Aorta (tissue), 5 donors: ENCODE results near the gene ALDH1L1. TPM values are rescaled to one million over a fixed set of nuclear protein-coding genes. Genes with fewer than 3 reads are reported as not detected.

ENCODE experiments used
- ATAC-seq: fragments of 200-7000 bp; cut with Tn5 transposase; one replicate; pipeline ENCODE4 v1.9.1; 2022; ENCODE audit warnings: moderate library complexity; ENCODE audit not compliant: low FRiP score
- DNase-seq, 2 donors: peaks; one replicate each; pipeline ENCODE4 v3.0.0-alpha.2; 2020
- H3K27ac ChIP-seq, 2 donors: one replicate each; pipeline ENCODE4 v1.5.1; 2013; ENCODE audit warnings: low read length in 2 of 2, mild to moderate bottlenecking in 2 of 2, moderate library complexity in 2 of 2, control low read depth in 1 of 2, inconsistent platforms in 1 of 2, low read depth in 1 of 2
- H3K27me3 ChIP-seq, 2 donors: one replicate each; pipeline ENCODE4 v1.6.1; 2013; ENCODE audit warnings: control low read depth in 1 of 2, low read length in 1 of 2, mild to moderate bottlenecking in 1 of 2, moderate library complexity in 1 of 2; ENCODE audit not compliant: insufficient read depth in 2 of 2, control insufficient read depth in 1 of 2
- H3K36me3 ChIP-seq, 2 donors: one replicate each; pipeline ENCODE4 v1.6.1; 2013; ENCODE audit warnings: control low read depth in 1 of 2, low read length in 1 of 2, mild to moderate bottlenecking in 1 of 2; ENCODE audit not compliant: insufficient read depth in 2 of 2, control insufficient read depth in 1 of 2
- H3K4me1 ChIP-seq, 2 donors: one replicate each; pipeline ENCODE4 v1.6.1; 2013; ENCODE audit warnings: low read length in 2 of 2, control low read depth in 1 of 2, mild to moderate bottlenecking in 1 of 2, moderate library complexity in 1 of 2; ENCODE audit not compliant: insufficient read depth in 2 of 2, control insufficient read depth in 1 of 2
- H3K4me3 ChIP-seq, 2 donors: one replicate each; pipeline ENCODE4 v1.5.1; 2013; ENCODE audit warnings: low read length in 2 of 2, control low read depth in 1 of 2, mild to moderate bottlenecking in 1 of 2
- H3K9me3 ChIP-seq: one replicate; pipeline ENCODE4 v1.6.1; 2013; ENCODE audit warnings: mild to moderate bottlenecking, low read length; ENCODE audit not compliant: control insufficient read depth
- WGBS, 2 donors: extraction: QIAGEN DNeasy Blood & Tissue Kit; methylation state at CpG; one replicate each; pipeline ENCODE4 v1.1.7; 2013; 5-methylcytosine and 5-hydroxymethylcytosine counted together
- intact Hi-C, 2 donors: fragments of 100-400 bp; cut with DNase I; formaldehyde crosslinking; loops; one replicate each; pipeline versions ENCODE4 v1.14.2 to v1.15.0; 2022
- polyA plus RNA-seq, 2 donors: library from polyadenylated mRNA; stranded (reverse); fragments of 200-250 nt; gene quantifications; one replicate each; pipeline ENCODE4 v1.2.3, GENCODE V29; 2013
- total RNA-seq, 2 donors: library from RNA; stranded (reverse); fragmentation: NEBNext Ultra II Directional; extraction: Animal tissue kit (Norgen Biotek cat#: 25700); gene quantifications; one replicate each; pipeline ENCODE4 v1.2.1, GENCODE V29; 2021
- donor health status: healthy with polysubstance abuse.
- donor health status: Bipolar disorder and iron deficiency.
- donor health status: DM: no; HTN: no; CAD: no.
- donor health status: DM: no; HTN: no; CAD: no.
- donor health status: DM: yes; HTN: yes; CAD: no.

ALDH1L1 gene
- total and polyA plus RNA-seq, 4 donors: 10.9 to 91.2 (median 22.8) TPM

DNA sequence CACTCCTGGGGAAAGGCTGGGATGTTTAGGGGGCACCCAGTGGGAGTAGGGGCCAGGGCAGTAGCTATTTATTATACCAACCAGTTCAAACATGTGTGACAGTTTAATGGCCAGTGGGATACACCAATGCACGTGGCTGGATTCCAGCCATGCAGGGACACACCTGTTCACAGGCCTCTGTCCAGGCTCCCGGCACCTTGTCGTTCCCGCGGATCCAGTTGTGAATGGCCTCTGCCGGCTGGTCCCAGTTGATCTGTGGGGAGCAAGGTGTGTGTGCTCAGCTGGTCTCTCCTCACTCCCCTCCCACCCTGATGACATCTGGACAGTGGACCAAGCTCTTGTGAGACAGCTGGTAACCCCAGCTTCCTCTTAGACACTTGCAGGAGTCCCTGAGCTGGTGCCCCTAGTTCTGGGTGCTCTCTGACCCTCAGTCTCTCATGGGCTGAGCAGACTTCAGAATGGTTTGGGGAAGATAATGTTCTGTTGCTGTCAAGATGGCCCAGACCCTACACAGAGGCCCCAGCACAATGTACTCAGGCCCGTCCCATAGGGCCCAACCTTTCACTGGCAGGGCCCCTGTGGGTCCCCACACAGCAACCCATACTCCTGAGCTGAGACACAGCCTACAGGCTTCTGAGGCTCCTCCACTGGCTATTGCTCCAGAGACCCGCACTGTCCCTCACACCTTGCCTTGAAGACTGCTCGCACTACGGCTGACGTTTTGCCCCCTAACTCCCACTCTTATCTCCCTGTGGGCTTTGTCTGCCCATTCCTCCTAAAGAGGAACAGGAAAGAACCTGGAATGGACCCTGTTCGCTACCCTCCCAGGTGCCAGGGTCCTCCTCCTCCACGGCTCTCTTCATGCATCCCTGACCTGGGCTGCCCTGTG lies 25.8 kb downstream of the ALDH1L1 start:
- Histone ChIP-seq H3K27me3 (no peaks in the 10 kb centered on the region), H3K4me1 (no peaks in the 10 kb centered on the region), H3K36me3 (peaks cover 0 to 5% of the 10 kb centered on the region in 2 donors), H3K4me3 (no peak overlapping the region), H3K27ac (no peak overlapping the region), H3K9me3 (no peaks in the 10 kb centered on the region)
- WGBS, 2 donors: 85 to 92% methylated on average over 13 of the region's 13 CpGs
- intact Hi-C loops: no loop called here
- ATAC-seq (no peak), DNase-seq (no peak)

- no peaks in the 10 kb centered on the region for H3K27me3 ChIP-seq
- no peaks in the 10 kb centered on the region for H3K4me1 ChIP-seq
- ATAC-seq (no peak), DNase-seq (no peak)
- 93 to 94% methylated on average over 8 of the region's 8 CpGs for WGBS, 2 donors
- no peak overlapping the region for H3K27ac ChIP-seq
- H3K4me3 ChIP-seq: no peak overlapping the region
- intact Hi-C loops: no loop called here
- H3K36me3 ChIP-seq: peaks cover 0 to 5% of the 10 kb centered on the region in 2 donors
- H3K9me3 ChIP-seq: no peaks in the 10 kb centered on the region
Observed at GRCh38 chr3:126153695-126154360, 26.6 kb downstream of the ALDH1L1 start.

GRCh38 chr3:126152901-126153694 lies 27.3 kb downstream of the ALDH1L1 start:
- 92 to 93% methylated on average over 13 of the region's 13 CpGs for WGBS, 2 donors
- H3K9me3 ChIP-seq: no peaks in the 10 kb centered on the region
- H3K27ac ChIP-seq: no peak overlapping the region
- H3K36me3 ChIP-seq: peaks cover 0 to 5% of the 10 kb centered on the region in 2 donors
- H3K27me3 ChIP-seq: no peaks in the 10 kb centered on the region
- intact Hi-C loops: no loop called here
- no peaks in the 10 kb centered on the region for H3K4me1 ChIP-seq
- ATAC-seq: peak; percentile 23
- DNase-seq: no peak
- H3K4me3 ChIP-seq: no peak overlapping the region

- peaks cover 0 to 5% of the 10 kb centered on the region in 2 donors for H3K36me3 ChIP-seq
- intact Hi-C loops: no loop called here
- H3K27me3 ChIP-seq: no peaks in the 10 kb centered on the region
Observed at GRCh38 chr3:126152458-126152857, 27.9 kb downstream of the ALDH1L1 start.

DNA sequence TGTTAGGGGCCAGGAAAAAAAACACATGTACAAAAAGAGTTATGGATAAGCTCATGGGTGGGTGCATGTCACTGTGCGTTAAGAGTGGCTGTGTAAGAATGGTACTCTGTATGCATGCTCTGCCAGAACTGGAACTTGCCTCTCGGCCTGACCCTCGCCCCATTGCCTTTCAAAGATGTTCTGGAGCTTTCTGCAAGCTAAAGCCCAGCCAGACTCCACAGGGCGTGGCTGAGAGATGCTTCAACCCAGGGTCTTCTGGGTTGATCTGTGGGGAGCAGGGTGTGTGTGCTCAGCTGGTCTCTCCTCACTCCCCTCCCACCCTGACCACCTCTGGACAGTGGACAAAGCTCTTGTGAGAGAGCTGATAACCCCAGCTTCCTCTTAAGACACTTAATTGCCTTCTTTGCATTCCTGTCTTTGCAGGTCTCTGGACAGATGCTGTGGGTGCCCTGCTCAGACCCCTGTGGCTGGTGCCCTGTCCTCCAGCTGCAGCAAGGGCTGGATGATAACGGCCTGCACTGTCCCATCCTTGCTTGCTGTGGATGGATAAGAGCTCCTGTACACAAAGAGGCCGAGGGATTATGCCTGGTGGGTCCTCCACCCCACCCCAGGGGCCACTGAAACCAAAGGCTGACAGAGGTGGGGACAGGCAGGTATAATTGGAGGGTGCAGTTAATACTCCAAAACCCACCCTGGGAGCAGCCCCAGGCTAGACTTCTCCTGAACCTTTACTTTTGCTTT lies 28.7 kb downstream of the ALDH1L1 start:
- 90 to 92% methylated on average over 6 of the region's 6 CpGs for WGBS, 2 donors
- peak in 1 of 2 donors; percentile 42 for DNase-seq
- no peak overlapping the region for H3K27ac ChIP-seq

More at GRCh38 chr3:126152458-126152857, 27.9 kb downstream of the ALDH1L1 start:
- ATAC-seq (no peak), DNase-seq (peak in 1 of 2 donors; percentile 48)
- Histone ChIP-seq H3K4me1 (no peaks in the 10 kb centered on the region), H3K4me3 (no peak overlapping the region), H3K27ac (no peak overlapping the region), H3K9me3 (no peaks in the 10 kb centered on the region)
- 82 to 93% methylated on average over 9 of the region's 9 CpGs for WGBS, 2 donors

DNA sequence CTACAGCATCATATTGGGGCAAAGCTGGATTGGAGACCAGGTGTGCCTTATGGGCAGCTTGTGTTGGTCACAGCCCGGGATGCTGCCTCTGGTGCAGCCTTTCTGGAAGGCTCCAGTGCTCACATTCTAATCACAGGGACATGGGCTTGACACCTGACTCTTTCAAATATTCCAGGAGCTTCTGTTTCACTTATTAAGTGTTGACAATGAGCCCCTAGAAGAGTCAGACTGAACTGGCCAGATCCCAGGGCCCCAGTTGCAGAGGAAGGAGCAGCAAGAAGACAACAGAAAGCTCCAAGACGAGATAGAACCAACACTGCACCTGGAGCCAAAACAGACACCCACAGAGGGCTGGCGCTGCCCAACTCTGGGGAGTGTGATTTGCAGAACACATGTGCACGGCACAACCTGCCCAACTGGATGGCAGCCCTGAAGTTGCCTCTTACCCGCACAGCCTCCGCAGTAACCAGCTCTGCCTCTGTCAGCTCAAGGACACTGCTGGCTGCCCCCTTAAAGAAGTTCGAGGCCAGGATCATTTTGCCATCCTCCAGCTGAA lies 30.3 kb downstream of the ALDH1L1 start:
- Histone ChIP-seq H3K4me1 (no peaks in the 10 kb centered on the region), H3K27ac (no peak overlapping the region), H3K36me3 (peaks cover 0 to 2% of the 10 kb centered on the region in 2 donors), H3K9me3 (no peaks in the 10 kb centered on the region), H3K27me3 (no peaks in the 10 kb centered on the region), H3K4me3 (no peak overlapping the region)
- 93 to 94% methylated on average over 7 of the region's 7 CpGs for WGBS, 2 donors
- ATAC-seq (no peak), DNase-seq (peak in 1 of 2 donors; percentile 53)
- intact Hi-C loops: no loop called here

More for the DNA sequence above, 28.7 kb downstream of the ALDH1L1 start:
- Histone ChIP-seq H3K4me3 (no peak overlapping the region), H3K36me3 (peaks cover 0 to 2% of the 10 kb centered on the region in 2 donors), H3K9me3 (no peaks in the 10 kb centered on the region), H3K27me3 (no peaks in the 10 kb centered on the region), H3K4me1 (no peaks in the 10 kb centered on the region)
- ATAC-seq: no peak
- intact Hi-C loops: no loop called here

DNA sequence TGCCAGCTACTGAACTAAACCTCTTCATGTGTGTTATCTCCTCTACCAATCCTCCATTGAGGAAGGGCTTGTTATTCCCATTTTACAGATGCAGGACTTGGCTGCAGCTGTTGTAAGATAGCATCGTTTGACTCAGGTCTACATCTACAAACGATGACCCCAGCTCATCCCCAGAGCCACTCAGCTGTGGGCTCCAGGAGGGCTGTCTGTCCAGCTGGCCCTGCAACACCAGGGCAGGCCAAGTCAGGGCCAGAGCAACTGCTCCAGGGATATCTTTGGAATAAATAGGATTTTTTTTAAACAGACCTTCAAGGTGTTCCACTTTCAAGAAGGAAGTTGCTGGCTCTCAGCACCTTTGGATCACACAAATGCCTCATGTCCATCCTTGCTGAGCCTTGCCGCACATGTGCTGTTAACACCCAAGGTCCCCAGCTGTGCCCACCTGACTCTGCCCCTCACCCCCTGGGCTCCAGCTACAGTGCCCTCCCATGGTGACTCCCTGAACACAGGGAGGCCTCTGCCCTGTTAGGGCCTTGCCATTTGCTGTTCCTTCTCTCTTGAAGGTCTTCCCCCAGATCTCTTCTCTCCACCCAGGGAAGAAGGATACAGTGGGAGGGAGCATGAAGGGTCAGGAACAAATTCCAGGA lies 31.0 kb downstream of the ALDH1L1 start:
- intact Hi-C loops: no loop called here
- peak in 1 of 2 donors; percentile 31 for DNase-seq
- no peak overlapping the region for H3K27ac ChIP-seq

More for the DNA sequence above, 31.0 kb downstream of the ALDH1L1 start:
- H3K4me1 ChIP-seq: no peaks in the 10 kb centered on the region
- H3K36me3 ChIP-seq: peaks cover 0 to 2% of the 10 kb centered on the region in 2 donors
- 93 to 94% methylated on average over 3 of the region's 3 CpGs for WGBS, 2 donors
- H3K27me3 ChIP-seq: no peaks in the 10 kb centered on the region
- no peaks in the 10 kb centered on the region for H3K9me3 ChIP-seq
- ATAC-seq: no peak
- H3K4me3 ChIP-seq: no peak overlapping the region
